GM18502 (cell line): ENCODE data around the gene HECTD4.

Experiments used
- ATAC-seq: cut with Tn5 transposase; IDR thresholded peaks from one replicate; pipeline ENCODE4 v1.9.1; 2021; ENCODE audit warnings: mild to moderate bottlenecking; ENCODE audit not compliant: unreplicated experiment, poor library complexity

The HECTD4 gene

GRCh38 chr12:112218150-112218549 is 164.1 kb downstream of the HECTD4 start:
- no peak for ATAC-seq

GRCh38 chr12:112217647-112218046 is 164.6 kb downstream of the HECTD4 start:
- no peak for ATAC-seq

GRCh38 chr12:112216223-112216622 is 166.0 kb downstream of the HECTD4 start:
- no peak for ATAC-seq

GRCh38 chr12:112214064-112214463 is 168.2 kb downstream of the HECTD4 start:
- ATAC-seq: no peak

- no peak for ATAC-seq
These were observed 173.8 kb downstream of the HECTD4 start for GRCh38 chr12:112208301-112208910.

- ATAC-seq: no peak
These were observed 174.8 kb downstream of the HECTD4 start for GRCh38 chr12:112207397-112207924.

GRCh38 chr12:112206944-112207343 is 175.3 kb downstream of the HECTD4 start:
- no peak for ATAC-seq

GRCh38 chr12:112199136-112199535 is 183.1 kb downstream of the HECTD4 start:
- no peak for ATAC-seq

- ATAC-seq: no peak
These were observed 184.0 kb downstream of the HECTD4 start for GRCh38 chr12:112198120-112198733.

GRCh38 chr12:112196196-112196875 is 185.9 kb downstream of the HECTD4 start:
- no peak for ATAC-seq

- no peak for ATAC-seq
These were observed 187.5 kb downstream of the HECTD4 start for GRCh38 chr12:112194601-112195247.

- no peak for ATAC-seq
These were observed 189.8 kb downstream of the HECTD4 start for GRCh38 chr12:112192475-112192874.

GRCh38 chr12:112191840-112192321 is 190.3 kb downstream of the HECTD4 start:
- ATAC-seq: no peak

GRCh38 chr12:112191201-112191600 is 191.0 kb downstream of the HECTD4 start:
- no peak for ATAC-seq

GRCh38 chr12:112190231-112191025 is 191.8 kb downstream of the HECTD4 start:
- ATAC-seq: no peak

GRCh38 chr12:112188130-112188830 is 194.0 kb downstream of the HECTD4 start:
- no peak for ATAC-seq

GRCh38 chr12:112185093-112185923 is 196.9 kb downstream of the HECTD4 start:
- no peak for ATAC-seq

GRCh38 chr12:112184056-112184887 is 198.0 kb downstream of the HECTD4 start:
- ATAC-seq: no peak
